Smooth muscle cell (in vitro differentiated cells): Measurements from ENCODE around the gene TMEM134. TPM values are rescaled to one million over a fixed set of nuclear protein-coding genes. Genes with fewer than 3 reads are reported as not detected.

ENCODE experiments used
- DNase-seq: peaks from one replicate; lab custom pipeline; 2025; ENCODE audit not compliant: unreplicated experiment; lab: John Stamatoyannopoulos, UW
- H2AFZ ChIP-seq: fragments of 200-600 bp; sonication (generic); 2 replicates; pipeline ENCODE4 v1.6.0; 2016; ENCODE audit warnings: antibody characterized with exemption, low read depth, mild to moderate bottlenecking
- H3F3A ChIP-seq: fragments of 200-600 bp; sonication (generic); 2 replicates; pipeline ENCODE4 v1.6.0; 2017; ENCODE audit warnings: antibody characterized with exemption, low read depth
- H3K27ac ChIP-seq: fragments of 200-600 bp; sonication (generic); 2 replicates; pipeline ENCODE4 v1.5.1; 2016; ENCODE audit warnings: low read depth, mild to moderate bottlenecking
- H3K27me3 ChIP-seq: fragments of 200-600 bp; sonication (generic); 2 replicates; pipeline ENCODE4 v1.6.1; 2016; ENCODE audit warnings: low read depth, mild to moderate bottlenecking
- H3K36me3 ChIP-seq: fragments of 200-600 bp; sonication (generic); 2 replicates; pipeline ENCODE4 v1.5.1; 2016; ENCODE audit warnings: low read depth
- H3K4me1 ChIP-seq: fragments of 200-600 bp; sonication (generic); 2 replicates; pipeline ENCODE4 v1.5.1; 2016; ENCODE audit warnings: low read depth
- H3K4me2 ChIP-seq: fragments of 200-600 bp; sonication (generic); 2 replicates; pipeline ENCODE4 v1.6.0; 2016; ENCODE audit warnings: mild to moderate bottlenecking
- H3K4me3 ChIP-seq: fragments of 200-600 bp; sonication (generic); 2 replicates; pipeline ENCODE4 v1.5.1; 2016; ENCODE audit warnings: mild to moderate bottlenecking
- H3K79me2 ChIP-seq: fragments of 200-600 bp; sonication (generic); 2 replicates; pipeline ENCODE4 v1.6.0; 2016; ENCODE audit warnings: low read depth, mild to moderate bottlenecking
- H3K9ac ChIP-seq: fragments of 200-600 bp; sonication (generic); 2 replicates; pipeline ENCODE4 v1.6.0; 2016; ENCODE audit warnings: low read depth
- H3K9me3 ChIP-seq: fragments of 200-600 bp; sonication (generic); replicated peaks from 2 replicates; pipeline ENCODE4 v1.5.1; 2016; ENCODE audit warnings: low read depth
- H4K20me1 ChIP-seq: fragments of 200-600 bp; sonication (generic); 2 replicates; pipeline ENCODE4 v1.6.0; 2016; ENCODE audit warnings: low read depth
- CTCF ChIP-seq: fragments of 200-600 bp; sonication (generic); IDR thresholded peaks from 2 replicates; pipeline ENCODE4 v1.5.1; 2017; ENCODE audit warnings: borderline replicate concordance, mild to moderate bottlenecking, antibody characterized with exemption; ENCODE audit not compliant: insufficient read depth, poor library complexity, severe bottlenecking
- WGBS: methylation state at CpG from one replicate; pipeline ENCODE4 v1.1.7; 2016; ENCODE audit warnings: low lambda C conversion rate; 5-methylcytosine and 5-hydroxymethylcytosine counted together
- polyA plus RNA-seq: library from polyadenylated mRNA; unstranded; fragments of >200 nt; fragmentation: Nextera tagmentation; extraction: Ambion mirVana; gene quantifications from 2 replicates; pipeline ENCODE4 v1.2.1, GENCODE V29; 2016
- total RNA-seq: library from RNA; depleted of rRNA; stranded (reverse); fragments of >200 nt; gene quantifications from 2 replicates; pipeline ENCODE4 v1.2.3, GENCODE V29; 2014

TMEM134 gene
- total and polyA plus RNA-seq, 2 experiments from 2014 or later: 114 to 135 TPM

- no peaks in the 10 kb centered on the region for H3K27me3 ChIP-seq
- no peaks in the 10 kb centered on the region for H3K36me3 ChIP-seq
- DNase-seq: no peak
- no peak overlapping the region for H3K4me3 ChIP-seq
- no peak overlapping the region for H3K9ac ChIP-seq
- H3K9me3 ChIP-seq: no peaks in the 10 kb centered on the region
- WGBS: 93% methylated on average over 30 of the region's 31 CpGs
- no peaks in the 10 kb centered on the region for H3K4me1 ChIP-seq
- no peak overlapping the region for H3K27ac ChIP-seq
- H2AFZ ChIP-seq: no peak overlapping the region
- no peak overlapping the region for H3K4me2 ChIP-seq
- peaks cover 5% of the 10 kb centered on the region for H3K79me2 ChIP-seq
- no peaks in the 10 kb centered on the region for H4K20me1 ChIP-seq
- H3F3A ChIP-seq: no peaks in the 10 kb centered on the region
- TF ChIP-seq CTCF: no peak
Observed at GRCh38 chr11:67439321-67440228, 29.5 kb downstream of the TMEM134 start.

DNA sequence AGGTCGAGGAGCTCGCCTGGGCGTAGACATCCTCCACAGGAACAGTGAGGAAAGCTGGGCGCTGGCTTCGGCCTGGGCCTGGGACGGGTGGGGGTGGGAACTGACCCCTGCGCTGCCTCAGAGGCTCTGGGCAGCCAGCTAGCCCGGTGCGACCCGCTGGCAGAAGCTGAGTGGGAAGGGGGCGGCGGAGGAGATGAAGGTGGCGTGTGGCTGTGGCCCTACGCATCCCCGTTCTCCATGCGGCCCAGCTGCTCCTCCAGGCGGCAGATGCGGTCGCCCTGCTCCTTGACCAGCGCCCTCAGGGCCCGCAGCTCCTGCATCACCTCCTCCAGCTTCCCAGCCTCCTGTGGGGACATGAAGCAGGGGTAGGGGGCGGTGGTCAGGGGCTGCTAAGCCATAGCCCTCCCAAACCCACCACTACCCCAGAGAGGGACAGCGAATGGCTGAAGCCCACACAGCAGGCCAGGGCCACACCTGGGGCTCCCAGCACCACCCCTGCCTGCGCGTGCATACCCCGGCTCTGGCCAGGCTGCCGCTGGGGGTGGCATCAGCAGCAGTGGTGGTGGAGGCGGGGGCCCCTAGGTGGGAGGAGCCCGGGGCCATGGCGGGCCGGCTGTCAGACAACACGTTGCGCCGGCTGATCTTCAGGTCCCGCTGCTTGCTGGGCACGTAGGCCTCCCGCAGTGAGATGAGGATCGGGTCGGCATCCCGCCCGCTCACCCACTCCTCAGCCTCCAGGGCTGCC lies 30.7 kb downstream of the TMEM134 start:
- WGBS: 91% methylated on average over 19 of the region's 41 CpGs
- Histone ChIP-seq H3K36me3 (no peaks in the 10 kb centered on the region), H3K27ac (no peak overlapping the region), H3K9ac (no peak overlapping the region), H3F3A (no peaks in the 10 kb centered on the region), H3K4me2 (no peak overlapping the region), H3K79me2 (peaks cover 5% of the 10 kb centered on the region), H3K9me3 (no peaks in the 10 kb centered on the region), H3K27me3 (no peaks in the 10 kb centered on the region), H4K20me1 (no peaks in the 10 kb centered on the region), H3K4me1 (no peaks in the 10 kb centered on the region), H2AFZ (no peak overlapping the region), H3K4me3 (no peak overlapping the region)
- no peak for DNase-seq
- no peak for TF ChIP-seq CTCF

DNA sequence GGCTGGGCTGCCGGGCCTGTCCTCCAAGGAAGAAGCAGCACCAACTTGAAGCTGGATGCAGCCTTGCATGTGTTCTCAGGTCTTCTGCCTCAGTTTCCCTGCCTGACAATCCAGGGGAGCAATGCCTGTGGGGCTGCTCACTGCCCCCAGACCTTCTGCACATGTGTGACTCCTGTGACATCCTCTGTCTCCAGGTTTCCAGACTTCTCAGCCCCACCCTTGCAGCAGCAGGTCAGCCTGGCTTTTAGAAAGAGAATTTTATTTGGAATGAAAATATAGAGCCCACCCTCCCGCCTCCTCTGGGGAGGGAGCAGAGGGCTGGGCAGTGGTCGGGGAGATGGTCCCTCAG lies 31.3 kb downstream of the TMEM134 start:
- WGBS: 91% methylated on average over 3 of the region's 3 CpGs

More for the DNA sequence above, 31.3 kb downstream of the TMEM134 start:
- H3K9me3 ChIP-seq: no peaks in the 10 kb centered on the region
- H3K27ac ChIP-seq: no peak overlapping the region
- TF ChIP-seq CTCF: no peak
- DNase-seq: no peak
- no peaks in the 10 kb centered on the region for H3K4me1 ChIP-seq
- peaks cover under 1% of the 10 kb centered on the region for H3K79me2 ChIP-seq
- H3K9ac ChIP-seq: no peak overlapping the region
- no peak overlapping the region for H3K4me2 ChIP-seq
- no peak overlapping the region for H3K4me3 ChIP-seq
- no peaks in the 10 kb centered on the region for H3K36me3 ChIP-seq
- no peaks in the 10 kb centered on the region for H3F3A ChIP-seq
- H2AFZ ChIP-seq: no peak overlapping the region
- H3K27me3 ChIP-seq: no peaks in the 10 kb centered on the region
- H4K20me1 ChIP-seq: no peaks in the 10 kb centered on the region
